CD4-positive, alpha-beta T cell treated with Interleukin-10 for 1 hour (primary cell): Measurements from ENCODE around the gene MAP7D1.
A peak's percentile ranks its signal among the peaks of the same experiment; 100 is the strongest.
"Not testable (repeated sequence)": the region's sequence is repeated elsewhere in the genome, so short reads cannot be mapped to it uniquely, and the experiment has no call there.

Experiments used
- DNase-seq: peaks from one replicate; pipeline ENCODE4 v3.0.0-alpha.2; 2020

The MAP7D1 gene

DNA sequence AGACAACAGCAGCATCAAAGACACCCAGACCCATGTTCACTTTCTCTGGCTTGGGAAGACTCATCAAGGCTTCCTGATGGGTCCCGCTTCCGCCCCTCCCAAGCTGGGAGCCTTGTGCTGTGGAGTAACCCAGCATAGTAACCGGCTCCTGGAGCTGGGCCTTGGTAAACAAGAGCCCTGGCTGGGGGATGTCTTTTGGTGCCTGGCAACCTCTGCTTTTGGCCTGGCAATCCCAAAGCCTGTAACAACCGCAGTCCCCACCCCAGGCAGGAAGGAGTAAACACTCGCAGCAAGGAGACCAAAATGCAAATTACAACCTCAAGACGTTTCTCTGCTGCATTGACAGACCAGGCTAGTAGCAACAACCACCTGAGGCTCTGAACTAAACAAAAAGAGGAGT, 51.4 kb downstream of the MAP7D1 start:
- DNase-seq = no peak

DNA sequence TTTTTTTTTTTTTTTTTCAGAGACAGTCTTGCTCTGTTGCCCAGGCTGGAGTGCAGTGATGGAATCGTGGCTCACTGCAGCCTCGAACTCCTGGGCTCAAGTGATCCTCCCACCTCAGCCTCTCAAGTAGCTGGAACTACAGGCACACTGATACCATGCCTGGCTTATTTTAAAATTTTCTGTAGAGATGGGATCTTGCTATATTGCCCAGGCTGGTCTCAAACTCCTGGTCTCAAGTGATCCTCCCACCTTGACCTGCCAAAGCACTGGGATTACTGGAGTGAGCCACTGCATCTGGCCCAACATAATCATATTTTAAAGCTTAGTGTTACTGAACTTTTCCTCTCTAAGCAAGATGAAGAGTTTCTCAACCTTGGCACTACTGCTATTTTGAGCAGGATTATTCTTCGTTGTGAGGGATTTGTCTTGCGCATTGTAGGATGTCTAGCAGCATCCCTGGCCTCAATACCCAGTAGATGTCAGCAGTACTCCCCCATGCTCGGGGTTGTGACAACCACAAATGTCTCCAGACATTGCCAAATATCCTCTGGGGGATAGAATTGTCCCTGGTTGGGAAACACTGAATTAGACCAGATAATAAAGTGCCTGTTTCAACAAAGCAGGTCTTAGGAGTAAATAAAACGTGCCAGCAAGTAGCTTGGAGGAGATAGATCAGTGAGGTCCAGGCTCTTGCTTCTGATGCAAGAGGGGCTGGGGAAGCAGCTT, 53.2 kb downstream of the MAP7D1 start:
- DNase-seq = no peak

DNA sequence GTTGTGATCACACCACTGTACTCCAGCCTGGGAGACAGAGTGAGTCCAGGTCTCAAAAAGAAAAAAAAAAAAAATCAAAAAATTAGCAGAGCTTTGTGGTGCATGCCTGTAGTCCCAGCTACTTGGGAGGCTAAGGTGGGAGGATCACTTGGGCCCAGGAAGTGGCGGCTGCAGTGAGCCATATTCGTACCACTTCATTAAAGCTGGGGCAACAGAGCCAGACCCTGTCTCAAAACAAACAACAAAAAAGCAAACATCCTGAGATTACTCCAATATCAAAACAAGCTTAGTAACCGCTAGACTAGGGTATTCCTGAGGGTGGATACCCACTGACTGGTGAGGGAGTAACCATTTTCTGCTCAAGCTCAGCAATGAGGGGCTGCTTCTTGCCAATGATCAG, 55.3 kb downstream of the MAP7D1 start:
- no peak for DNase-seq

DNA sequence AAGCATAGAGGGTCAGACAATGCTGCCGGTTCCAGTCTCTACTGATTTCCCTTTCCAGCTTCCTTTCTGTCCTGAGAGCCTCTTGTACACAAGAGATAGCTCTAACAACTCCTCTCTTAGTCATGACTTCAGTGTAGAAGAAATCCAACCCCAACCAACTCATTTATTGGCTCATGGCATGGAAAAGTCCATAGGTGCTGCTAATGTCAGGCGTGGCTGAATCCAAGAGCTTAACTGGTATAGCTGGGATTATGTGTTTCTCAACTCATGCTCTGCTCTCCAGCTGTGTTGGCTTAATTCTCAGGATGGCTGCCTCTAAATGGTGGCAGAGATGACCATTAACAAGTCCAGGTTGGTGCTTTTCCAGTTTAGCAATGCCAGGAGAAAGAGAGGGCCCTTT, 55.9 kb downstream of the MAP7D1 start:
- DNase-seq = no peak

DNA sequence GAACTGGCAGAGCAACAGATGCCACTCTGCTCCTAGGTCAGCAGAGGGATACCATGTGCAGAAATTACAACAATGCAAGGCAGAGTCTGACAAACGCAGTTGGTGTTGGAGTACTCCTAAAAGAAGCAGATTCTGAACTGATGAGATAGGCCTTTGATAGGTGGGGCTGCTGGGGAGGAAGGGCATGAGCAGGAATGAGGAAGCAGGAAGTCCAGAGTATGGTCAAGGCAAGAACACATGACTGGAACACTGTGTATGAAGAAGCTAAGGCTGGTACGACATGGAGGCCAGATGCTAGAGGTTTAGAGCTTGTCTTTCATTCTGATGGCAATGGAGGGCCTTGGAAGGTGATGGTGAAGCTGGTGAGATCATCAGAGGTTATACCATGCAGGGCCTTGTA, 56.8 kb downstream of the MAP7D1 start:
- DNase-seq = no peak

DNA sequence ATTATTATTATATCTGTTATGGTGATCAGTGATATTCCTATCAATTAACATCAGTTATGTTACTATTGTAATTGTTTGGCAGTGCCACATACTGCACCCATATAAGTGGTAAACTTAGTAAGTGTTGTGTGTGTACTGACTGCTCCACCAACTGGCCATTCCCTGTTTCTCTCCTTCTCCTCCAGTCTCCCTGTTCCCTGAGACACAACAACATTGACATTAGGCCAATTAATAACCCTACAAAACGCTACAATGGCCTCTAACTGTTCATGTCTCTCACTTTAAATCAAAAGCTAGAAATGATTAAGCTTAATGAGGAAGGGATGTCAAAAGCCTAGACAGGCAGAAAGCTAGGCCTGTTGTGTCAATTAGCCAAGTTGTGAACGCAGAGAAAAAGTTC, 61.7 kb downstream of the MAP7D1 start:
- DNase-seq = no peak

DNA sequence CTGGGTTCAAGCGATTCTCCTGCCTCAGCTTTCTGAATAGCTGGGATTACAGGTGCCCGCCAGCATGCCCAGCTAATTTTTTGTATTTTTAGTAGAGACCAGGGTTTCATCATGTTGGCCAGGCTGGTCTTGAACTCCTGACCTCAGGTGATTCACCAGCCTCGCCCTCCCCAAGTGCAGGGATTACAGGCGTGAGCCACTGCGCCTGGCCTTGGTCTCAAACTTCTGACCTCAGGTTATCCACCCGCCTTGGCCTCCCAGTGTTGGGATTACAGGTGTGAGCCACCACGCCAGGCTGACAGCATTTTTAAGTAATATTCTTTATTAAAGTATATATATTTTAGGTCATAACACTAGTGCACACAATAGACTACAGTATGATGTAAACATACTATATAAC, 65.9 kb downstream of the MAP7D1 start:
- DNase-seq = not testable (repeated sequence)

DNA sequence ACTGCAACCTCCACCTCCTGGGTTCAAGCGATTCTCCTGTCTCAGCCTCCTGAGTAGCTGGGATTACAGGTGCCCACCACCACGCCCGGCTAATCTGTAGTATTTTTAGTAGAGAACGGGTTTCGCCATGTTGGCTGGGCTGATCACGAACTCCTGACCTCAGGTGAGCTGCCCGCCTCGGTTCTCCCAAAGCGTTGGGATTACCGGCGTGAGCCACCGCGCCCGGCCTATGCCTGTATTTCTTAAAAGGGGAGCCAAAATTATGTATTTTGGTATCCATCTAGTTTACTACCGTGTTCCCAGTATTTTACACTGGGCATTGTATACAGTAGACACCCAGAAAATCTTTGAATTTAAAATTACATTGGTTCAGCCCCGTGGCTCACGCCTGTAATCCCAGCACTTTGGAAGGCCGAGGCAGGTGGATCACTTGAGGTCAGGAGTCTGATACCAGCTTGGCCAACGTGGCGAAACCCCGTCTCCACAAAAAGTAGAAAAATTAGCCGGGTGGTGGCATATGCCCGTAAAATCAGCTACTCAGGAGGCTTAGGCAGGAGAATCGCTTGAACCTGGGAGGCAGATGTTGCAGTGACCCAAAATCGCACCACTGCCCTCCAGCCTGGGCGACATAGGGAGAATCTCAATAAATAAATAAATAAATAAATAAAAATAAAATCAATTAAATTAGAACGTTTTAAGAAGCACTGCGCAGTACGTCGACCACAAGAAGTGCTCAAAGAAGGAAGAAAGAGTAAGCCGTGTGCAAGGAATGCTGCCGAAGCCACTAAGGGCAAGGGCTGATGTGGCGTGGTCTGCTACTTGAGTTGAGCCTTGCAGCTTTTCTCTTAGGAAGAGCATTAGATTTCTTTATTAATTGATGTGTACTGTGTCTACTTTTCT, 66.8 kb downstream of the MAP7D1 start:
- no peak for DNase-seq

DNA sequence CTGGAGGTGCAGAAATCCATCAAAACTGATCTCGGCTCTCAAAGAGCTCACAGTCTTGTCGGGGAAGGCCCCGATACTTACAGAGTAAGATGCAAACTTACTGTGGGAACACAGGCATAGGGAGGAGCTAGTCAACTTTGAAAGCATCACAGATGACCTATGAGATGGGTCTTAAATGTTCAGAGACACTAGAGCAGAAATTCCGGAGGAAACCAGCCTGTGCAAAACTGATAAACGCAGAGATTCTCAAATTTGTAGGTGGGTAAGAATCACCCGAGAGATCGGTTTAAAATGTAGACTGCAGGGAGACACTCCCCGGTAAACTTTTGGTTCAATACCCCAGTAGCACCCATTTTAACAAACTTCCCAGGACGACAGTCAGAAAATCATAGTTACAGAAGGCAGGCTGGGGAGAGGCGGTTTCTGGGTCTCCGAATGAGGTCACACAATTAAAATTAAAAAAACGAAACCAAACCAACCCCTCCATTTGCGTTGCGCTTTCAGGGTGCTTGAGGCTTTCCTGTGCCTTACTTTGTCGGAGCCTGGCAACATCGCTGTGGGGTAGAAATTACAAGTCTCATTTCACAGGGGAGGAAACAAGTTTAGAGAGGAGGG, 67.5 kb downstream of the MAP7D1 start:
- peak; percentile 76 for DNase-seq

DNA sequence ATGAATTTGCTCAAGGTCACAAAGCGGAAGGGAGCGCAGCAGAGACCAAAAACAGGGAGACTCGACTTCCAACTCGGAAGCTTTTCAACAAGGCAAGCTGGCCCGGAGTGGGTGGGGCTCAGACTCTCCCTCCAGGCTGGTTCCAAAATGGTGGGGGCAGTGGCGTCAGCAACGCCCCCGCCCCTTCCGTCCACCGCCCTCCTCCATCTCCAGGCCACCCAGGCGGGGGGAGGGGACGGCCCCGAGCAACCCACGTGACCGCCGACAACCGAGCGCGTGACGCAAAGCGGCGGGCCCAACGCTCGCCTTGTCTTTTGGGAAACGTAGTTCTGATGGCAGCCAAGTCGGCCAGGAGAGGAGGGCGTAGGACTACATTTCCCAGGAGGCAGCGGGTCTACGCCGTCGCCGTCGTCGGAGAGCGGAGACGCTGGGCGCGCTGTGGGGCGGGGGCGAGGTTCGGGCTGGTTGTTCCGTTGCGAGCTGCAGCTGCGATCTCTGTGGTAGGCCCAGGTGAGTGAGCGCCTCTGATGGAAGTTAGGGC, 68.1 kb downstream of the MAP7D1 start, which contains the start of gene THRAP3:
THRAP3 (plus strand) TSS at position 448 of the 541 bp plus-strand sequence. CDS start 58,121 bp downstream, outside the sequence.
- peak; percentile 100 for DNase-seq

DNA sequence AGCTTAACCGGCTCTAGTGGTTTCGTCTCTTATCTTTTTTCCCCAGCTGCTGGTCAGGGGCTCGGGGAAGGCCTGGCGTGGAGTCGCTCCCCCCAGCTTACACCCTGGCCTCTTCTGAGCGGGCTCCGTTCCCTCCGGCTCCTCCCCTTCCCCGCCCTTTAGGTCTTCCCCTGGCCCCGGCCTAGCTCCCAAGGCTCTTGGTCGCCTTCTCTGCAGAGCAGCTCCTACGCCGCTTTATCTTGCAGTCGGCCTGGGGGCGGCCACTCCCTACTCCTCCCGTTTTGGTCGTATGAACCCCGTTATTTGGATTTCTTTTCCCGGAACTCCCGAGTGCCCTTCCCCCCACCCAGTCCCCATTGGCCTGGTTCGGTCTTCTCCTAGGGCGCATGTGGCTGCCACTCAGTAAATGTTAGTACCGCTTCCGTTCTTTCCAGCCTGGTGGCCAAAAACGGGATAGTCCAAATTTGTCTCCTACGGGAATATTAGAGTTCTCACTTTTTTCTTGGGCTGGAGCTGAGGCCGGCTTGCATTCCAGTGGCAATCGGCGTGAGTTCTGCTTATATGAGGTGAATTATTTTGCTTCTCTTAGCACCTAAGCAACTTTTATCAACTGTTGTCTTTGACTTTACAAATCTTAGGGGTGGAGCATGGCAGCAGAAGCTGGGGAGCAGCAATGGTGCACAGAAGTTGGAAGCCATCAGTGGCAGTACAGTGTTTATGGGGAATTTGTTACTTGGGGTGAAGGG, 68.8 kb downstream of the MAP7D1 start:
- DNase-seq = no peak

DNA sequence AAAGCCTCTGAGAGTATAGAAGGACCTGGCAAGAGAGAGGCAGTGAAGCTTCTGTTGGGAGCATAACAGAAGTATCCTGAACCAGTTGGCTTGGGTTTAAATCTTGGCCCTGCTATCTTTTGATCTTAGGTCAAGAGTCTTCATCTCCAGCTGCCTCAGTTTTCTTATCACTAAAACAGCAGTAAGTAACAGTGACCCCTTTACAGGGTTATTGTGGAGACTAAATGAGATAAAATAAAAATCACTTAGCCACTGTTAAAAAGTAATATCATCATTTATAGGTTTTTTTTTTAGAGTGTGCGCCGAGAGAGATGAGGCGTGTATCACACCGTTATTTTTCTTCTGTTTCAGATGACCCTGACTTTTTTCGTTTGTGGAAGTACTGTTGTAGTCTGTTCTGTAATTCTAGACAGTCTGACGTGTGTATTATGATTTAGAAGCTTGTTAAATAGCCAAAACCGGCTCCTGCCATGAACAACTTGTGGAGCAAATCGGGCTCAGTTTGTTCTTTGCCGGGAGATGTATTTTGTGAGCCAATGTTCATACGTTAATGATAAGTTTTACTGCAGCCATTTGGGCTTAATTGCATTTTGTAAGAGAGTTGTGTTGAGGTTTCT, 69.4 kb downstream of the MAP7D1 start:
- DNase-seq = no peak

DNA sequence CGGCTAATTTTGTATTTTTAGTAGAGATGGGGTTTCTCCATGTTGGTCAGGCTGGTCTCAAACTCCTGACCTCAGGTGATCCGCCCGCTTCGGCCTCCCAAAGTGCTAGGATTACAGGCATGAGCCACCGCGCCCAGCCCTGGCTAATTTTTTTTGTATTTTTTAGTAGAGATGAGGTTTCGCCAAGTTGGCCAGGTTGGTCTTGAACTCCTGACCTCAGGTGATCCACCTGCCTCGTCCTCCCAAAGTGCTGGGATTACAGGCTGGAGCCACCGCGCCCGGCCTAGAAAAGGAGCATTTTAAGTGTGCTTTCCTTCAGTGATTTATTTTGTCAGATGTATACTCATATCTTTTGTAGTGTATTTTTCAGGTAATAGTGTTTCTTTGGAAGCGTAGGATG, 74.3 kb downstream of the MAP7D1 start:
- not testable (repeated sequence) for DNase-seq
